HEK293T (cell line): ENCODE results near the gene IL1RAP.

Experiments
- CTCF ChIA-PET: fragments of 350-600 bp; formaldehyde crosslinking; extraction: SDS; loops from one replicate; lab custom pipeline; 2021; ENCODE audit warnings: antibody characterized with exemption, inconsistent platforms; lab: Yijun Ruan, JAX
- POLR2A ChIA-PET: fragments of 350-600 bp; formaldehyde crosslinking; extraction: SDS; loops from one replicate; lab custom pipeline; 2020; ENCODE audit warnings: antibody characterized with exemption, inconsistent platforms; lab: Yijun Ruan, JAX
- DNase-seq: peaks from one replicate; pipeline ENCODE4 v3.0.0; 2012; ENCODE audit warnings: mixed read lengths; ENCODE audit errors: extremely low spot score
- ARNT ChIP-seq: fragments of 450-650 bp; IDR thresholded peaks from 2 replicates; pipeline ENCODE4 v1.6.1; 2017; ENCODE audit warnings: mild to moderate bottlenecking
- BHLHE40 ChIP-seq: fragments of 450-650 bp; IDR thresholded peaks from 2 replicates; pipeline ENCODE4 v1.6.1; 2016; ENCODE audit warnings: mild to moderate bottlenecking, moderate library complexity, borderline replicate concordance
- CTBP1 ChIP-seq: fragments of 450-650 bp; IDR thresholded peaks from 2 replicates; pipeline ENCODE4 v1.6.1; 2016; ENCODE audit warnings: borderline replicate concordance
- ELF4 ChIP-seq: fragments of 450-650 bp; IDR thresholded peaks from 2 replicates; pipeline ENCODE4 v1.6.1; 2017; ENCODE audit warnings: antibody characterized with exemption
- FOXA1 ChIP-seq: fragments of 450-650 bp; IDR thresholded peaks from 2 replicates; pipeline ENCODE4 v1.6.1; 2016; ENCODE audit warnings: mild to moderate bottlenecking
- FOXK2 ChIP-seq: fragments of 450-650 bp; IDR thresholded peaks from 2 replicates; pipeline ENCODE4 v1.6.1; 2016; ENCODE audit warnings: mild to moderate bottlenecking
- FOXM1 ChIP-seq: fragments of 450-650 bp; IDR thresholded peaks from 2 replicates; pipeline ENCODE4 v1.6.1; 2017; ENCODE audit warnings: mild to moderate bottlenecking, borderline replicate concordance
- HDGF ChIP-seq: fragments of 450-650 bp; IDR thresholded peaks from 2 replicates; pipeline ENCODE4 v1.6.1; 2017; ENCODE audit warnings: antibody characterized with exemption, borderline replicate concordance
- L3MBTL2 ChIP-seq: fragments of 450-650 bp; conservative IDR thresholded peaks from 2 replicates; pipeline ENCODE4 v1.6.1; 2016; ENCODE audit warnings: mild to moderate bottlenecking
- LEF1 ChIP-seq: fragments of 450-650 bp; IDR thresholded peaks from 2 replicates; pipeline ENCODE4 v1.6.1; 2017; ENCODE audit warnings: mild to moderate bottlenecking, borderline replicate concordance
- NFRKB ChIP-seq: fragments of 450-650 bp; IDR thresholded peaks from 2 replicates; pipeline ENCODE4 v1.6.1; 2016; ENCODE audit warnings: mild to moderate bottlenecking, moderate library complexity
- PKNOX1 ChIP-seq: fragments of 450-650 bp; IDR thresholded peaks from 2 replicates; pipeline ENCODE4 v1.6.1; 2016
- SP1 ChIP-seq: fragments of 450-650 bp; IDR thresholded peaks from 2 replicates; pipeline ENCODE4 v1.6.1; 2017
- SUZ12 ChIP-seq: fragments of 450-650 bp; IDR thresholded peaks from 2 replicates; pipeline ENCODE4 v1.6.1; 2016; ENCODE audit warnings: mild to moderate bottlenecking
- TARDBP ChIP-seq: fragments of 450-650 bp; IDR thresholded peaks from 2 replicates; pipeline ENCODE4 v1.6.1; 2016
- ZNF384 ChIP-seq: fragments of 450-650 bp; IDR thresholded peaks from 2 replicates; pipeline ENCODE4 v1.6.1; 2016

Gene IL1RAP

GRCh38 chr3:190486908-190487607 is 26.8 kb upstream of the IL1RAP start:
- TF ChIP-seq TARDBP (no peak), SP1 (no peak), CTBP1 (no peak), FOXM1 (no peak), FOXK2 (no peak), PKNOX1 (no peak), FOXA1 (no peak), HDGF (no peak), NFRKB (no peak), ZNF384 (no peak), SUZ12 (no peak), LEF1 (no peak)
- ChIA-PET CTCF (no interaction called here), POLR2A (no interaction called here)
- DNase-seq, result no peak

GRCh38 chr3:190491533-190492054 is 22.3 kb upstream of the IL1RAP start:
- ChIA-PET CTCF (interaction anchor here (0.6 kb wide), 1 partner anchor 135 kb away, joined by 4 read pairs; no protein-coding TSS in a partner anchor), POLR2A (no interaction called here)
- DNase-seq, result no peak
- TF ChIP-seq TARDBP (no peak), HDGF (no peak), NFRKB (no peak), PKNOX1 (no peak), FOXA1 (no peak), ARNT (no peak), FOXK2 (no peak), ELF4 (no peak), LEF1 (no peak), CTBP1 (no peak), L3MBTL2 (no peak), ZNF384 (no peak), SP1 (no peak), FOXM1 (no peak), SUZ12 (no peak), BHLHE40 (no peak)

- ChIA-PET POLR2A (no interaction called here), CTCF (no interaction called here)
- TF ChIP-seq TARDBP, result no peak
- no peak for TF ChIP-seq SUZ12
- TF ChIP-seq FOXA1, result no peak
- no peak for TF ChIP-seq LEF1
- DNase-seq, result no peak
Measured at GRCh38 chr3:190492129-190492528, 21.8 kb upstream of the IL1RAP start.

- TF ChIP-seq ELF4, result no peak
- DNase-seq, result no peak
- CTCF ChIA-PET, result no interaction called here
- POLR2A ChIA-PET, result no interaction called here
Measured at GRCh38 chr3:190492966-190493365, 20.9 kb upstream of the IL1RAP start.

- POLR2A ChIA-PET, result no interaction called here
- no peak for TF ChIP-seq LEF1
- no peak for TF ChIP-seq BHLHE40
- TF ChIP-seq NFRKB, result no peak
- no peak for TF ChIP-seq CTBP1
- TF ChIP-seq FOXK2, result no peak
- no peak for DNase-seq
- CTCF ChIA-PET, result interaction anchor here (0.7 kb wide), 1 partner anchor 393 kb away, joined by 3 read pairs; no protein-coding TSS in a partner anchor
Measured at GRCh38 chr3:190494907-190495306, 19.0 kb upstream of the IL1RAP start.

GRCh38 chr3:190495354-190495753 is 18.5 kb upstream of the IL1RAP start:
- ChIA-PET CTCF (interaction anchor here (0.7 kb wide), 1 partner anchor 394 kb away, joined by 3 read pairs; no protein-coding TSS in a partner anchor), POLR2A (no interaction called here)
- no peak for DNase-seq
- TF ChIP-seq HDGF, result no peak
- TF ChIP-seq ELF4, result no peak
- no peak for TF ChIP-seq LEF1
- TF ChIP-seq FOXK2, result no peak
- no peak for TF ChIP-seq NFRKB
- no peak for TF ChIP-seq ZNF384
- no peak for TF ChIP-seq ARNT
- TF ChIP-seq PKNOX1, result no peak

- POLR2A ChIA-PET, result no interaction called here
- TF ChIP-seq BHLHE40 (no peak), PKNOX1 (no peak), HDGF (no peak), FOXM1 (no peak), TARDBP (no peak), SP1 (no peak), NFRKB (no peak), ELF4 (no peak), FOXA1 (no peak)
- CTCF ChIA-PET, result no interaction called here
- DNase-seq, result no peak
Measured at GRCh38 chr3:190495796-190496195, 18.1 kb upstream of the IL1RAP start.
